ENCODE data around the gene LRP6. TPM values are rescaled to one million over a fixed set of nuclear protein-coding genes. Genes with fewer than 3 reads are reported as not detected.

Gene LRP6
- total and polyA plus RNA-seq, 12 donors = 3.5 to 31.9 (median 17.5) TPM

GRCh38 chr12:12108441-12109058 lies 158.3 kb downstream of the LRP6 start:
- peaks cover 0 to 10% (median 0%) of the 10 kb centered on the region in 3 donors for H3K9me3 ChIP-seq (replicated peaks in 1 of 3)
- 84 to 98% (median 96%) methylated on average over 1 of the region's 1 CpG for WGBS, 4 donors
- no peaks in the 10 kb centered on the region for H3K36me3 ChIP-seq (replicated peaks in 1 of 2)
- no peak overlapping the region for H3K4me3 ChIP-seq
- DNase-seq = no peak
- TF ChIP-seq CTCF (IDR thresholded peaks at IDR 0.05) (no peak), POLR2A (IDR thresholded peaks at IDR 0.05) (no peak)
- no peaks in the 10 kb centered on the region for H3K4me1 ChIP-seq (replicated peaks in 1 of 2)
- intact Hi-C loops (cut with DNase I) = no loop called here
- no peak overlapping the region for H3K27ac ChIP-seq
- H3K27me3 ChIP-seq = no peaks in the 10 kb centered on the region

DNA sequence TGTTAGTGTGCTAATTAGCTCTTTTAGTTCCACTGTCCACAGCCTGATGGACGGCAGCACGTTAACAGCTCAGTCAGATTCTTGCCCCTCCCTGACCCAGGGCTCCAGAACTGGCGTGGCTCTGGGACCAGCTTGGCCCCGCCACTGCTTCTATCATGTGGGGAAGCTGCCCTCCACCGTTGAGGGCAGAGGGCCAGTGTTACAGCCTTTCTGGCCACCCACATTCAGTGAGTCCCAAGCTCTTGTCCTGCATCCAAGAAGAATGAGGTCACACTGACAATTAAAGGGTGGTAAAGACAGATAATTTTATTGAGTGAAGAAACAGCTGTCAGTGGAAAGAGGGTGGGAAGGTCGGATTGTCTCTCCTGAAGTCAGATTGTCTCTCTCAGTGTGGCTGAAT lies 159.2 kb downstream of the LRP6 start:
- no peaks in the 10 kb centered on the region for H3K4me1 ChIP-seq (replicated peaks in 1 of 2)
- no peak overlapping the region for H3K27ac ChIP-seq
- no peaks in the 10 kb centered on the region for H3K36me3 ChIP-seq (replicated peaks in 1 of 2)
- DNase-seq = no peak
- no peak overlapping the region for H3K4me3 ChIP-seq
- no peaks in the 10 kb centered on the region for H3K27me3 ChIP-seq
- intact Hi-C loops (cut with DNase I) = no loop called here
- H3K9me3 ChIP-seq (replicated peaks in 1 of 3) = peaks cover 0 to 10% (median 0%) of the 10 kb centered on the region in 3 donors
- 86 to 90% (median 89%) methylated on average over 4 to 6 of the region's 6 CpGs for whole genome bisulfite sequencing, 4 donors
- TF ChIP-seq POLR2A (IDR thresholded peaks at IDR 0.05) = no peak
- TF ChIP-seq CTCF (IDR thresholded peaks at IDR 0.05) = no peak

GRCh38 chr12:12099102-12099501 lies 167.7 kb downstream of the LRP6 start:
- intact Hi-C loops (cut with DNase I) = no loop called here
- WGBS, 4 donors = 64 to 82% (median 73%) methylated on average over 6 of the region's 6 CpGs

DNA sequence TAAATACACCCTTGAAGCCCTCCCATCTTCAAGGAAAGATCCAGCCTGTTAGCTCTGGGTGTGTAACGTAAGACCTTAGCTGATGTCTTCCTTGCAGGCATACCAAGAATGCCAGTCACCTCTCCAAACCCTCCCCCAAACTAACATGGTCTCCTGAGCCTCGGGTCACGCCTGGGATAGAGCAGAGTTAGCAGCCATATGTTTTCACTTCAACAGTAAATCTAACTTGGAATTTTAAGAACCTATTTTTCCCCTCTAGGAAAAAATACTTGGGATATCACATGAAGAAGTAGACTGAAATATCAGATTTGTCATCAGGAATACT lies 168.2 kb downstream of the LRP6 start:
- H3K27ac ChIP-seq = no peak overlapping the region
- DNase-seq = no peak
- no peaks in the 10 kb centered on the region for H3K27me3 ChIP-seq
- H3K4me3 ChIP-seq = no peak overlapping the region
- H3K36me3 ChIP-seq (replicated peaks in 1 of 2) = no peaks in the 10 kb centered on the region
- H3K9me3 ChIP-seq (replicated peaks in 1 of 3) = no peaks in the 10 kb centered on the region
- no peak for TF ChIP-seq POLR2A (IDR thresholded peaks at IDR 0.05)
- TF ChIP-seq CTCF (IDR thresholded peaks at IDR 0.05) = no peak
- intact Hi-C loops (cut with DNase I) = no loop called here
- no peaks in the 10 kb centered on the region for H3K4me1 ChIP-seq (replicated peaks in 1 of 2)
- WGBS, 4 donors = 87 to 94% (median 89%) methylated on average over 3 of the region's 3 CpGs

More at GRCh38 chr12:12099102-12099501, 167.7 kb downstream of the LRP6 start:
- H3K27ac ChIP-seq = no peak overlapping the region
- no peaks in the 10 kb centered on the region for H3K36me3 ChIP-seq (replicated peaks in 1 of 2)
- no peaks in the 10 kb centered on the region for H3K27me3 ChIP-seq
- no peak overlapping the region for H3K4me3 ChIP-seq
- TF ChIP-seq CTCF (IDR thresholded peaks at IDR 0.05) = no peak
- TF ChIP-seq POLR2A (IDR thresholded peaks at IDR 0.05) = no peak
- no peak for DNase-seq
- H3K9me3 ChIP-seq (replicated peaks in 1 of 3) = no peaks in the 10 kb centered on the region
- no peaks in the 10 kb centered on the region for H3K4me1 ChIP-seq (replicated peaks in 1 of 2)

Data from adrenal gland (tissue), 12 donors.